Amniotic epithelial cell (primary cell): ENCODE results near the gene HP.
"Not testable (repeated sequence)": the region's sequence is repeated elsewhere in the genome, so short reads cannot be mapped to it uniquely, and the experiment has no call there.

Source experiments
- DNase-seq: peaks from one replicate; pipeline ENCODE4 v3.0.0-alpha.2; 2010; ENCODE audit warnings: low read depth

Gene HP, protein sequence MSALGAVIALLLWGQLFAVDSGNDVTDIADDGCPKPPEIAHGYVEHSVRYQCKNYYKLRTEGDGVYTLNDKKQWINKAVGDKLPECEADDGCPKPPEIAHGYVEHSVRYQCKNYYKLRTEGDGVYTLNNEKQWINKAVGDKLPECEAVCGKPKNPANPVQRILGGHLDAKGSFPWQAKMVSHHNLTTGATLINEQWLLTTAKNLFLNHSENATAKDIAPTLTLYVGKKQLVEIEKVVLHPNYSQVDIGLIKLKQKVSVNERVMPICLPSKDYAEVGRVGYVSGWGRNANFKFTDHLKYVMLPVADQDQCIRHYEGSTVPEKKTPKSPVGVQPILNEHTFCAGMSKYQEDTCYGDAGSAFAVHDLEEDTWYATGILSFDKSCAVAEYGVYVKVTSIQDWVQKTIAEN

DNA sequence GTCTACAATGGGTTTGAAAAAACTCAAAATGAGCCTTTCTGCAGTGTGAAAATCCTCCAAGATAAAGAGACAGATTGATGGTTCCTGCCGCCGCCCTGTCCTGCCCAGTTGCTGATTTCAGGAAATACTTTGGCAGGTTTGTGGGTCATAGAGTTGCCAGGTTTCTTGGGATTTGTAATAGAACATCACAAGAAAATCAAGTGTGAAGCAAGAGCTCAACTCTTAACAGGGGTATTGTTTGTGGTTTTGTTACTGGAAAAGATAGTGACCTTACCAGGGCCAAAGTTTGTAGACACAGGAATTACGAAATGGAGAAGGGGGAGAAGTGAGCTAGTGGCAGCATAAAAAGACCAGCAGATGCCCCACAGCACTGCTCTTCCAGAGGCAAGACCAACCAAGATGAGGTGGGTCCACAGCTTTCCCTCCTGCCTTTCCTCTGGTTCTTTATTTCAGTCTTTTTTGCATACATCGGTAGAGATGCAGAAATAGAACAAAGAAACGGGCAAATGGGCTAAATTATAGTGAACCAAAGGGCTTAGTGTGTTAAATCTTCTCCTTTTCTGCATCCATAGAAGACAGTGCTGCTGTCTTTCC is at the start of gene HP:
TSS of gene HP (plus strand) at position 252 of the 594 bp plus-strand sequence. CDS start at position 400, 148 bp downstream.
- peak; percentile 67 for DNase-seq

DNA sequence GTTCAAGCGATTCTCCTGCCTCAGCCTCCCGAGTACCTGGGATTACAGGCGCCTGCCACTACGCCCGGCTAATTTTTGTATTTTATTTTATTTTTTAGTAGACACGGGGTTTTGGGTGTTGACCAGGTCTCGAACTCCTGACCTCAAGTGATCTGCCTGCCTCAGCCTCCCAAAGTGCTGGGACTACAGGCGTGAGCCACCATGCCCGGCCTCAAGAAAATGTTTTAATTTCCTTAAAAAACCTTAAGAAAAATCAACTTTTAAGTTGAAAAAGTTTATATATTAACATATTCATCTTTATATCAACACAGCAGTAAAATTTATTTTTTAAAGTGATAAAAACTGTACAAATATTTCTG is 46.3 kb upstream of the HP start:
- not testable (repeated sequence) for DNase-seq

DNA sequence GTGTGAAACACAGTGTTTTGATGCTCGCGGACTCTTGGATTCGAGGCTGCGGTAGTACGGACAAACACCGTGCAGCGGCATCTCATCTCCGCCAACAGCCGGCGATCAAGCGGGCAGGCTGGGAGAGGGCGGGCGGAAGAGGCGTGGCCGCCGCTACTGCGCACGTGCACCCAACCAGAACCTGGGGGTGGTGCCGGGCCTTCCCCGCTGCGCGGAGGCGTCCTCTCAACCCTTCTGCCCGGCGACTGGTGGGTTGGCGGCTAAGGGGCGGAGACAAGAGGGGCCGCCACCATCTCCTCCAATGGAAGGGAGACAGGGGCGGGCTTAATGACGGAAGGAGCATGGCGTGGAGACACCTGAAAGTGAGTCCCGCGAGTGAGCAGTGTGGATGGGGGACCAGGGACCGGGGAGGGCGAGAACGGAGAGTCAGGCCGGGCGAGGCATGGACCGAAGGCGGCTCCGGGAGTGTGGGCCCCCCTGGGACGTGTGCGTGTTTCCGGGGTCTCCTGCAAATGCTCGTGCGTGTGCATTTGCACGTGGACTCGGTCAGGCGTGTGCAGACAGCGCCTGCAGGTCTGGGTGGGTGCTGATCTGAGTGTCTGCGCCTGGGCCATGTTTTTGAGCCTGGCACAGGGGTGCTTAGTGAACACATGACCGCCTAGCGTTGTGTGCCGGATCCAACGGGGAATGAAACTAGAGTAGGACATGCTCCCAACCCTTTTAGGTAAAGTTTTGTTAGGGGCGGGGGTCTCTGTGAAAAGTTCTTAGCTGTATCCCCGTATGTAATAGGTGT is 45.7 kb upstream of the HP start, which contains the start of gene DHODH:
TSS of gene DHODH (plus strand) at position 321 of the 793 bp plus-strand sequence. CDS start at position 342, 21 bp downstream.
- peak; percentile 97 for DNase-seq

DNA sequence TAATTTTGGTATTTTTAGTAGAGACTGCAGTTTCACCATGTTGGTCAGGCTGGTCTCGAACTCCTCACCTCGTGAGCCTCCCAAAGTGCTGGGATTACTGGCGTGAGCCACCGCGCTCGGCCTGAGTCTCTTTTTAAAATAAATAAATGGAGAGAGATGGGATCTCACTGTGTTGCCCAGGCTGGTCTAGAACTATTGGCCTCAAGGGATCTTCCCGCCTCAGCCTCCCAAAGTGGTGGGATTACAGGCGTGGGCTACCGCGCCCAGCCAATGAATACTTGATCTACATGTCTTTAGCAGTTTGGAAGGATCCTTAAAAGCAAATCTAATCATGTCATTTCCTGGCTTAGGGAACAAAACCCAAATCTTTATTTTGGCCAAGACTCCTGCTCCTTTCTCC is 44.5 kb upstream of the HP start:
- DNase-seq, result no peak

DNA sequence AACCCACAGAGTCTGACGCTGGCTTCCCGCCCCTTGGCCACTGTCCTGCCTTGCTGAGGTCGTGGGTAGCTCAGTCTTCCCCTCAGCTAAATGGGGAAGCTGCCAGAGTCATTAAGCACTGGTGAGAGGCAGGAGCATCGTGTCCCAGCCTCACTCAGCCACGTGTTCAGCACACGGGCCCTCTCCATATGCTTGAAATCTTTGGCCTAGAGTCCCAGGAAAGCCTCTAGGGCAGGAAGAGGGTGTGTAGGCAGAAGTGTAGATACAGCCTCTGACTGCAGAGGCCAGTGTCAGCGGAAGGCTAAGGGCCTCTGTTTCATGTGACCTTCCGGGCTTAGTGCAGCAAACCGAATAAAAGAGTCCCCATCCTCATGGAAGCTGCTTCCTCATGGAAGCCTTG is 41.7 kb upstream of the HP start:
- no peak for DNase-seq

DNA sequence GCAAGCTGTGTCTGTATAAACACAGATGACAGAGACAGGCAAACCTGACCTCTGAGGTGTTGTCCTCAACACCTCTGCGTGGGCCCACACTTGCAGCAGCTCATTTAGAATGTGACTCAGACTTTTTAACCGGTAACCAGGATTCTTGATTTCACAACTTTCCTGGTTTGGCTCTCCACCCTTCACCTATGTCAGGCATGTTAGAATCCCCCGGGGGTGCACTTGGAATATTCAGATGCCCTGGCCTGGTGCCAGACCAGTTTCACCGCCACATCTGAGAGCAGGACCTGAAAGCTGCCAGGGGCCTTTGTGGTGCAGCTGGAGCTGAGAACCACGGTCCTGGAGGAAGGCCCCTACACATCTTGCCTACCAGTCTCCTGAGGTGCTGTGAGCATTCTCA is 40.9 kb upstream of the HP start:
- DNase-seq, result peak; percentile 70

DNA sequence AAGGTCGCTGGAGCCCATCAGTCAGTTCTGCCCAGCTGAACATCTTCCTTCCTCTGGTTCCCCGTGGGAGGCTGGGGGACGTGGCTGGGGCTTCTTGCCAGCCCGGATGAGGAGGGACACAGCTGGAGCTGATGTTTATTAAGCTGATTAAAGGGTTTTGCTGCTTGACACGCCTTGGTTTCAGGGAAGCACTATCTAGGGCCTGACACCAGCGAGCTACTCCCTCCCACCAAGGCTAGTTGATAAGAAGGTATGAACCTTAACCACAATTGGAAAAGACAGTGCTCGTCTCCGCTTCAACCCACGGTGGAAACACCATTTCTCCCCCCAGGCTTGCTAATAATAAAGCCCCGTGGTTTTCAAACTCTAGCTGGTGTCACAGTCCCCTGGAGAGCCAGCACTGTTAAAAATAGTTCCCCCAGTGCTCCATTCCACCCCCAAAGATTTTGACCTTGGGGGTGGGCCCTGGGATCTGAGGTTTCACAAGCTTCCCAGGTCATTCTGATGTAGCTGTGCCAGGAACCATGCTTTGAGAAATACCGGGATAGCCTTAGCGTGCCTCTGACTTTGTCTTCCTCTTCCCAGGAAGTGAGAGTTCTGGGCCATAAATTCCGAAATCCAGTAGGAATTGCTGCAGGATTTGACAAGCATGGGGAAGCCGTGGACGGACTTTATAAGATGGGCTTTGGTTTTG is 40.3 kb upstream of the HP start:
- peak; percentile 93 for DNase-seq

DNA sequence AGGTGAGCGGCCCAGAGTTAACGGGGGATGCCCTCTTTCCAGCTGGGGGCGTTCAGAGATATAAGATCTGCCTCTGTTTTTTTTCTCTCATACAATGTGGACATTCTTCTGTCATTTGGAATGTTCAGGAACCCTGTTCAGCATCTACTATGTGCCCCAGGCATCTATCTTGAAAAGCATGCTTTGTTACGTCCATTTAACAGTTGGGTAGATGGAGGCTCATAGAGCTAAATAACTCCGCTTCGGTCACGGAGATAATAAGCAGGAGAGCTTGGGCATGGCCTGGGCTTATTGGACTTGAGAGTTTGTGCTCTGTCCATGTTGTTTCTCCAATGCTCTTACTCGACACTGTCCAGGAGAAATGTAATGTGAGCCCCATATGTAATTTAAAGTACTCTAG is 39.6 kb upstream of the HP start:
- no peak for DNase-seq

DNA sequence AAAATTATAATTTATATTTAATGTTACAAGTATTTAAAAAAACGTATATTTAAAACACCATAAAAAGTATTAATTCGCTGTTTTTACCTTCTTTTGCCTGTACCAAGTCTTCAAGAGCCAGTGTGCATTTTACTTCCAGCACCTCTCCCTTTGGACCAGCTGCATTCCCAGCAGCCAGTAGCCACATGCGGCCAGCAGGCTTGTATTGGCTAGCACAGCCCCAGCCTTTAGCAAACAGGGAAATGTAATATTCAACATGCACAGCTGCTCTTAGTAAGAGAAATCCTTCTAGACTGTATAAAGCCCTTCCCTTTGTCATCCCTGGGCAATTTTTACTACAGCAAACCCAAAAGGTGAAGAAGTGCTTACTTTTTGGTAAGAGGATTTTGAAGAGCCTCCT is 39.2 kb upstream of the HP start:
- no peak for DNase-seq

DNA sequence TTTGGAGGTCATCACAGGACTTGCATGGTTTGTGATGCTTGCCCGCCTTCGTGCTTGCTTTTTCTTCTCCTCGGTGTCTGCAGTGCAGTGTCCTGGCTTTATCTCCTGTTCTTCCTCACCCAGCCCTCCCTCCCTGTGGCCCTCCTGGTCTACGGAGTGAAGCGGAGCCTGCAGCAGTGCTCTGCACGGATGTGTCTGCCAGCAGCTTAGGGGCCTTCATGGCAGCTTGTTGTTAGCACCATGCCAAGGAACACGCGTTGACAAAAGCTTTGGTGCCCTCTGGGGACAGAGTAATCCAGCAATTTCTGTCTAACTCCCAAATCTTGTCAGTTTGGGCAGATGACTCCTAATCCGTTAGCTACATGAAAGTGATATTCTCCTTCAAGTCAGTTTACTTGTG is 35.8 kb upstream of the HP start:
- DNase-seq, result no peak

DNA sequence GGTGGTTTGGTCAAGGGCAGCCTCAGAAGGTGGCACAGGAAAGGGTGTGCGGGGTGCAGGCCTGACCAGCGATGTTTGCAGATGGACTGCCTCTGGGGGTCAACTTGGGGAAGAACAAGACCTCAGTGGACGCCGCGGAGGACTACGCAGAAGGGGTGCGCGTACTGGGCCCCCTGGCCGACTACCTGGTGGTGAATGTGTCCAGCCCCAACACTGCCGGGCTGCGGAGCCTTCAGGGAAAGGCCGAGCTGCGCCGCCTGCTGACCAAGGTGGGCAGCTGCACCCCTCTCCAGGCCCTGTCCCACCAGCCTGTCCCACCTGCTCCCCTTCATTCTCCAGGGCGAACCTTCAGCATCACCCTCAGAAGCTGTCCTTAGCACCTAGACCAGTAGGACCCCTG is 33.3 kb upstream of the HP start:
- no peak for DNase-seq

DNA sequence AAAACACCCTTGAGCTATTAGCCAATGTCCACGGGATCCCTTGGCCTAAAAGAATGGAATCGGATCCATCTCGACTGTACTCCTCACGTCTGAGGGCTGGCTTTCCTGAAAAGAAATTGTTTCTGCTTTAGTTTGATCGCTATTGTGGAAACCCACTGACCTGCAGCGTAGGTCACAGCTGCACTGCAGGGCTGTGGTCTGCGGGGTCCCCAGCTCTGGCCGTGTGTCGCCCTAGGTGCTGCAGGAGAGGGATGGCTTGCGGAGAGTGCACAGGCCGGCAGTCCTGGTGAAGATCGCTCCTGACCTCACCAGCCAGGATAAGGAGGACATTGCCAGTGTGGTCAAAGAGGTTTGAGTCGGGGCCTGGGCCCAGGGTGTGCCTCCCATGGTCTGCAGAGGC is 32.2 kb upstream of the HP start:
- DNase-seq, result no peak

DNA sequence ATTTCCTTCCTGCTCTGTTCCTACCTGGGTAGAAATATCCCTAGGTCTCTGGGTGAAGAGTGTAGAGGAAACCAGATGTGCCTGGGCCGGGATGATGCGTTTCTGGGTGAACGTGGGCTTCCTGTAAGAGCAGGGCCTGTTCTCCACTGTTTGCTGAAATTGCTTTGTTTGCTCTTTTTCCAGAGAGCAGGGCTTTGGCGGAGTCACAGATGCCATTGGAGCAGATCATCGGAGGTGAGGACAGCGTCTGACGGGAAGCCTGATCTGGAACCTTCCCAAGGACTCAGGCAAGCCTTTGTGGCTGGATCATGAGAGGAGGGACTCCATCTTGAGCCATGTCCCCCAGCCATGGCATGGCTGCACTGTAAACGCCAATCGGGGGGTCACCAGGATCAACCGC is 30.3 kb upstream of the HP start:
- no peak for DNase-seq

DNA sequence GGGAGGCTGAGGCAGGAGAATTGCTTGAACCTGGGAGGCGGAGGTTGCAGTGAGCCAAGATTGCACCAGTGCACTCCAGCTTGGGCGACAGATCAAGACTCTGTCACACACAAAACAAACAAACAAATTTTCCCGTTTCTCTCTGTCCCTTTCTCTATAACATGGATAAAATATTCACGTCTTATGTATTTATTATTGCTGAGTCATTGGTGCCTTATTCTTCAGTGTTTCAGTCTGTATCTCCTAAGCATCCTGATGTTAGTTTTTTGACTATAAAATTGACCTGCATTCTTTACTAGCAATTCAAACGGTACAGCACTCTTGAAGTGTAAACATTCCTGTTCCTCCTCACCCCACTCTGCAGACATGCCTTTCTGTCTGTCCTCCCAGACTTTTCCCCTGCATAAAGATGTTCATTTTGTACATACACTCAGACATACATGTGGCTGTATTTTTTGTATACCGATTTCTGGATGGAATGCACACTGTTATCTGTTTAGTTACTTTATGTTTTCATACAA is 29.4 kb upstream of the HP start:
- no peak for DNase-seq

DNA sequence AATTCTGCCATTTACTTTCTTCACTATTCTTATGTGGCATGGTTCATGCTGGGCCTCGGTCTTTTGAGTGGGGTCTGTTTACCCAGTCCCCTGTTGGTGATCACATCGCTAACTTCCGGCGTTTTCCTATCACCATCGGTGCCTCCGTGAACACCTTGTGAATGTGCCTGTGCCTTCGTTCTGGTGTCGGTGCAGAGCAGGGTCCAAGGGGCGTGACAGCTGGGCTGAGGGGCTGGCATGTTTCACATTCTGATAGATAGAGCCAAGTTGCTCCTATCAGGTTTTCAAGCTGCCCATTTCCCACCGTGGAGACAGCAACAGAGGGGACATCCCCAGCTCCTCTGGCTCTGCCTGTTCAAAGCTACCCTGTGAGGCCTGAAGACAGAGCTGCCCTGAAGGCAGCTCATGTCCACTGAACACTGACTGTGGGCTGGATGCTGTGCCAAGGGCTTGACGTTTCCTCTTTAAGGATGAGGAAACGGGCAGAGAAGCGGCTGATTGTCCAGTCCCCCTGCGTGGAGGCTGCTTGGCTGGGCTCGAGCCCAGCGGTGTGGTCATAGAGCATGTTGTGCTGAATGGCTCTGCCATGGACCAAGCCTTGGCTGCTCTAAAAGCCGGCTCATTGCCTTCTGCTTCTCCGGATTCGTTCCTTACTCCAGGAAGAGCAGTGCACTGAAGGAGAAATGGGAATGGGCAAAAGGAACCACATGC is 28.7 kb upstream of the HP start:
- no peak for DNase-seq

DNA sequence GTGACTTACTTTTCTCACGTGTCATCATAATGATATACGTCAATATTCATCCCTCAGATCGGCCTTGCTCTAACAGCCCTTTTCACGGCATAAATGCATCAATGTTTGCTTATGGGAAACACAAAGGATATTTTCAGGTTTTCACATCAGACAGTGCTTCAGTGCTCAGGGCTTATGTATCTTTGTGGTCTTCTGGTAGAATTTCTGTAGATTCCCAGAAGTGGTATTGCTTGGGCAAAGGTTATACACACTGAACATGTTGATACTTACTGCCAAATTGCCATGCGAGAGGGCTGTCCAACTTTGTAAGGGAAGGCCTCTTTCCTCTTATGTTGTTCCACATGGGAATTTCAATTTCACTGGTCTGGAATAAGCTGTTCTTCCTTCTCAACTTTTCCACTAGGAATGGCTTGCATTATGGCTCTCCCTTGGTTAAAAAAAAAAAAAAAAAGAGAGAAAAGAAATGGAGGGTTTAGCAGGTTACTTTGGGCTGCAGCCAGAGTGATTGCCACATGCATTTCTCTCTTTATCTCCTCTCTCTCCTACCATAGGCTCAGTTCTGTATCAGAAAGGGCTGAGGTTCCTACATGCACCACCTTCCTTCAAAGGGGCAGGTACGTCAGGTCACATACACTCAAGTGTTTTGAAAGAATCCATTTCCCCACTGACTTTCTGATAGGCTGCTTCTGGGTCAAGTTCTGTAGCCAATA is 26.5 kb upstream of the HP start:
- DNase-seq, result no peak

DNA sequence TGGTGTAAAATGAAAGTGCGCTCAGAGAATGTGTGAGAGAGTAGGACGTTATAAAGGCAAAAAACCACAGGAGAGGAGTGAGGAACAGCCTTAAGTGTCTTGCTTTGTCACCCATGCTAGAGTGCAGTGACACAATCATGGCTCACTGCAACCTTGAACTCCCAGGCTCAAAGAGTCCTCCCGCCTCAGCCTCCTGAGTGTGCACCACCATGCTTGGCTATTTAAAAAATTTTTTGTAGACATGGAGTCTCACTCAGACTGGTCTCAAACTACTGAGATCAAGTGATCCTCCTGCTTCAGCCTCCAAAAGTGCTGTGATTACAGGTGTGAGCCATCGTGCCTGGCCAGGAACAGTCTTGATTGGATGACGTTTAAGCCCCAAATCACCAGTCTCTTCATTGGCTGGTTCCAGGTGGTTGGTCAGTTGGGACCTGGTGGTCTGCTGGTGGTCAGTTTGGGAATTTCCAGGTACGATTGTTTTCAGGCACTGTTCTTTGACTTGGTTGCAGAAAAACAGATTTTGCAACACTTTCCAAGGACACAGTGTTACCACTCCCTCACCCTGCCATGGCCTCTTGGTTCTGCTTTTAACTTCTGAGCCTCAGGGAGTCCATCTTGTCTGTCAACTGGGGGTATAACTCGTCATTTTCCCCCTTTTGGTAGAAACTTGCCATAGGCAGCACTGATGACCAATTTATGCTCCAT is 24.6 kb upstream of the HP start:
- no peak for DNase-seq

DNA sequence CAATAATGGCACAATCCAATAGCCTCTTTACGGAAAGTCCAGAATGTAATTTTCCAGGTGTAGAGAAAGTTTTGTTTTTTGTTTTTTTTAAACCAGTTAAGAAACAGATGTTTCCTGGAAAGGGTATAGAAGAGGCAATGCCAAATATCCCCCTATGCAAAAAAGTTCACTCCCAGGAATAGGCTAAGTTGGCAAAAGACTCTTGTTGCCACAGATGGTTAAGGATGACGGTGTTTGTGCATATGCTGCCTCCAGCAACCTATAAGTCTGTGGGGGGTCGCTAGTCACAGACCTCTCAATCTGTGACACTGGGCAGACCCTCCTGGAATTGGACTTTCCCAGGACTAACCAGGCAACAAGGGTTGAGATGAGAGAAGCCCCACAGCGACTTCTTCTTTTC is 20.9 kb upstream of the HP start:
- DNase-seq, result no peak

DNA sequence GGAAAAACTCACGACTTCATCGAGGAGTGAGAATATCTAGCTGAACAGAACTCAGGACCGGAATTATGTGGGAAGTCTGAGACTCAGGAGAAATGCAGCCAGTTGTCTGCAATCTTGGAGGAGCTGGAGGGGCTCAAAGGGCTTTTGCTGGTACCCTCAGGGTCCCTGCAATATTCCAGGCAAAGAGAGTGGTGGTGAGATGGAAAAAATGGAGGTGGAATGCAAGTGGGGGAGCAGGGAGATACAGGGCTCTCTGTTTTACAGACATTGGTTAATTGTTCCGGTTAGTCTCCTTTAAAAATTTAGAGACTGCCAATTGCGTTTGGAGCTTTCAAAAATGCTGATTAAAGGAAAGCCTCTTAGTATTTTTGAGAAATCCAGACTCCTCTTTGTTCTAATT is 18.2 kb upstream of the HP start:
- no peak for DNase-seq

DNA sequence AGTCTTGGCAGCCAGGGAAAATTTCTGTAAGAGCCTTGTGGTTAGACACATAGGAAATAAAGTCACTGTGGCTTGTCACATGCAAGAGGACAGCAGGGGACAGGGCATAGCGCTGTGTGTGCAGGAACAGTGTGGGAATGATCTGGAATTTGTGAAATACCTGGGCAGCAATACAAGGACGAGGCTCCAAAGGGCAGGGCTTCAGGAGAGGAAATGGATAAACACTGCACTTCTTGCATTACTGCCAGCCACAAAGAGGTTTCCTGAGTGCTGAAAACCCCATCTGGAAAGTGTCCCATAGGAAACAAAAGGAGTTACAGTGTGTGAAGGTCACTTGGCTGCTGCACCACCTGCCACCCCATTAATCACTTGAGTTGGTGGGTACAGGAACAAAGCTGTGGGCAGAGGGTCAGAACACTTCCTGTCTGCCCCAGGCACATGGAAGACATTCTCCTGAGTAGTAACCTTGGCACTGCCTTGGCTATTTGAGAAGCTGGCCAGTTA is 12.1 kb upstream of the HP start:
- no peak for DNase-seq
